ENCODE results near the gene RNF14.

GRCh38 chr5:141997358-141997960 is 28.6 kb downstream of the RNF14 start:
- TF ChIP-seq CTCF (tag by site-specific recombination; IDR thresholded peaks at IDR 0.05): no peak
- TF ChIP-seq ZNF843 (tag by site-specific recombination; IDR thresholded peaks at IDR 0.05): no peak
- no peak for TF ChIP-seq ZNF514 (tag by site-specific recombination; IDR thresholded peaks at IDR 0.05)
- no peak for TF ChIP-seq ZNF623 (tag by site-specific recombination; IDR thresholded peaks at IDR 0.05)
- no peak for TF ChIP-seq ZBTB21 (tag by site-specific recombination; IDR thresholded peaks at IDR 0.05)
- TF ChIP-seq ZNF596 (tag by site-specific recombination; IDR thresholded peaks at IDR 0.05): no peak
- no peak for TF ChIP-seq ZNF274 (IDR thresholded peaks at IDR 0.05; ENCODE audit: low read length)
- TF ChIP-seq ZNF274 (tag by site-specific recombination; IDR thresholded peaks at IDR 0.05; ENCODE audit: borderline replicate concordance): no peak
- no peak for TF ChIP-seq ZNF670 (tag by site-specific recombination; IDR thresholded peaks at IDR 0.05; ENCODE audit: low read depth)
- no peak for TF ChIP-seq ZNF560 (tag by site-specific recombination; IDR thresholded peaks at IDR 0.05; ENCODE audit: borderline replicate concordance)
- TF ChIP-seq ZNF585B (tag by site-specific recombination; IDR thresholded peaks at IDR 0.05): no peak
- no peak for TF ChIP-seq ZNF248 (tag by site-specific recombination; IDR thresholded peaks at IDR 0.05)
- no peak for TF ChIP-seq TCF7L2 (IDR thresholded peaks at IDR 0.05; ENCODE audit: borderline replicate concordance, low read depth, low read length)
- no peak for TF ChIP-seq ZNF629 (tag by site-specific recombination; IDR thresholded peaks at IDR 0.05)
- TF ChIP-seq KLF1 (tag by site-specific recombination; IDR thresholded peaks at IDR 0.05): no peak

Data from HEK293 (cell line).